ENCODE data around the gene ENAH. TPM values are rescaled to one million over a fixed set of nuclear protein-coding genes. Genes with fewer than 3 reads are reported as not detected.

Gene ENAH
- total RNA-seq, 1 experiment from 2014 or later = 121 TPM

- Histone ChIP-seq H3K4me3 (no peak overlapping the region), H3K9me3 (no peaks in the 10 kb centered on the region), H3K27me3 (no peaks in the 10 kb centered on the region), H3K36me3 (no peaks in the 10 kb centered on the region)
- DNase-seq = no peak
Measured at GRCh38 chr1:225458222-225458631, 194.7 kb downstream of the ENAH start.

GRCh38 chr1:225454733-225455132 is 198.2 kb downstream of the ENAH start:
- Histone ChIP-seq H3K4me3 (no peak overlapping the region), H3K36me3 (no peaks in the 10 kb centered on the region), H3K9me3 (no peaks in the 10 kb centered on the region), H3K27me3 (no peaks in the 10 kb centered on the region)
- peak; percentile 78 for DNase-seq

GRCh38 chr1:225453797-225454648 is 198.9 kb downstream of the ENAH start:
- Histone ChIP-seq H3K9me3 (no peaks in the 10 kb centered on the region), H3K4me3 (no peak overlapping the region), H3K27me3 (no peaks in the 10 kb centered on the region), H3K36me3 (no peaks in the 10 kb centered on the region)
- peak; percentile 10 for DNase-seq

GRCh38 chr1:225451840-225452515 is 200.9 kb downstream of the ENAH start:
- Histone ChIP-seq H3K4me3 (no peak overlapping the region), H3K9me3 (no peaks in the 10 kb centered on the region), H3K36me3 (no peaks in the 10 kb centered on the region), H3K27me3 (no peaks in the 10 kb centered on the region)
- DNase-seq = no peak

GRCh38 chr1:225451340-225451739 is 201.6 kb downstream of the ENAH start:
- H3K27me3 ChIP-seq = no peaks in the 10 kb centered on the region
- DNase-seq = no peak
- no peaks in the 10 kb centered on the region for H3K36me3 ChIP-seq
- H3K4me3 ChIP-seq = no peak overlapping the region
- no peaks in the 10 kb centered on the region for H3K9me3 ChIP-seq

- no peaks in the 10 kb centered on the region for H3K9me3 ChIP-seq
- no peak for DNase-seq
- no peaks in the 10 kb centered on the region for H3K27me3 ChIP-seq
- H3K4me3 ChIP-seq = no peak overlapping the region
- H3K36me3 ChIP-seq = no peaks in the 10 kb centered on the region
Measured at GRCh38 chr1:225450491-225451191, 202.3 kb downstream of the ENAH start.

- H3K4me3 ChIP-seq = no peak overlapping the region
- no peaks in the 10 kb centered on the region for H3K9me3 ChIP-seq
- H3K27me3 ChIP-seq = no peaks in the 10 kb centered on the region
- no peaks in the 10 kb centered on the region for H3K36me3 ChIP-seq
- DNase-seq = no peak
Measured at GRCh38 chr1:225449774-225450173, 203.1 kb downstream of the ENAH start.

- no peaks in the 10 kb centered on the region for H3K27me3 ChIP-seq
- H3K36me3 ChIP-seq = no peaks in the 10 kb centered on the region
- no peak for DNase-seq
Measured at GRCh38 chr1:225449261-225449660, 203.7 kb downstream of the ENAH start.

GRCh38 chr1:225448146-225448805 is 204.6 kb downstream of the ENAH start:
- no peak overlapping the region for H3K4me3 ChIP-seq
- H3K36me3 ChIP-seq = no peaks in the 10 kb centered on the region
- H3K27me3 ChIP-seq = no peaks in the 10 kb centered on the region
- DNase-seq = no peak
- no peaks in the 10 kb centered on the region for H3K9me3 ChIP-seq

More at GRCh38 chr1:225449261-225449660, 203.7 kb downstream of the ENAH start:
- H3K4me3 ChIP-seq = no peak overlapping the region
- no peaks in the 10 kb centered on the region for H3K9me3 ChIP-seq

- DNase-seq = peak; percentile 50
- Histone ChIP-seq H3K27me3 (no peaks in the 10 kb centered on the region), H3K9me3 (no peaks in the 10 kb centered on the region), H3K36me3 (no peaks in the 10 kb centered on the region), H3K4me3 (no peak overlapping the region)
Measured at GRCh38 chr1:225447650-225448089, 205.3 kb downstream of the ENAH start.

- H3K36me3 ChIP-seq = no peaks in the 10 kb centered on the region
- no peaks in the 10 kb centered on the region for H3K27me3 ChIP-seq
- no peak overlapping the region for H3K4me3 ChIP-seq
- H3K9me3 ChIP-seq = no peaks in the 10 kb centered on the region
- DNase-seq = no peak
Measured at GRCh38 chr1:225446981-225447615, 205.8 kb downstream of the ENAH start.

GRCh38 chr1:225446595-225446960 is 206.3 kb downstream of the ENAH start:
- H3K4me3 ChIP-seq = no peak overlapping the region
- H3K36me3 ChIP-seq = no peaks in the 10 kb centered on the region
- no peaks in the 10 kb centered on the region for H3K9me3 ChIP-seq
- no peaks in the 10 kb centered on the region for H3K27me3 ChIP-seq
- no peak for DNase-seq

GRCh38 chr1:225445639-225446594 is 207.0 kb downstream of the ENAH start:
- Histone ChIP-seq H3K9me3 (no peaks in the 10 kb centered on the region), H3K4me3 (no peak overlapping the region), H3K36me3 (no peaks in the 10 kb centered on the region), H3K27me3 (no peaks in the 10 kb centered on the region)
- no peak for DNase-seq

GRCh38 chr1:225442123-225442505 is 210.8 kb downstream of the ENAH start:
- H3K9me3 ChIP-seq = no peaks in the 10 kb centered on the region; the same call in 1 of the 2 replicates
- H3K4me3 ChIP-seq = no peak overlapping the region
- no peaks in the 10 kb centered on the region for H3K27me3 ChIP-seq
- no peak for DNase-seq
- H3K36me3 ChIP-seq = no peaks in the 10 kb centered on the region

GRCh38 chr1:225441314-225442122 is 211.4 kb downstream of the ENAH start:
- no peak for DNase-seq

More at GRCh38 chr1:225441314-225442122, 211.4 kb downstream of the ENAH start:
- no peaks in the 10 kb centered on the region for H3K27me3 ChIP-seq
- no peaks in the 10 kb centered on the region; the same call in 1 of the 2 replicates for H3K9me3 ChIP-seq
- H3K36me3 ChIP-seq = no peaks in the 10 kb centered on the region
- no peak overlapping the region for H3K4me3 ChIP-seq

Measured in MG63 (cell line).